SK-N-SH treated with all-trans-retinoic acid at 6 μM for 48 hours (cell line): Measurements from ENCODE around the gene PLAAT1.

Experiments used
- ARNTL ChIP-seq: fragments of 450-650 bp; formaldehyde crosslinking; IDR thresholded peaks from 2 replicates; pipeline ENCODE4 v1.5.0; 2020; ENCODE audit warnings: low read depth, mild to moderate bottlenecking, moderate library complexity, borderline replicate concordance
- CSDC2 ChIP-seq: fragments of 250-450 bp; sonication (Bioruptor Pico); IDR thresholded peaks from 2 replicates; pipeline ENCODE4 v1.5.0; 2020; ENCODE audit warnings: mild to moderate bottlenecking, moderate library complexity
- CSRNP3 ChIP-seq: fragments of 250-450 bp; sonication (Bioruptor Pico); IDR thresholded peaks from 2 replicates; pipeline ENCODE4 v1.5.1; 2021; ENCODE audit warnings: mild to moderate bottlenecking, moderate library complexity
- PATZ1 ChIP-seq: fragments of 250-450 bp; sonication (Bioruptor Pico); IDR thresholded peaks from 2 replicates; pipeline ENCODE4 v1.8.0; 2020; ENCODE audit warnings: mild to moderate bottlenecking, moderate library complexity, borderline replicate concordance
- POU6F1 ChIP-seq: fragments of 250-450 bp; sonication (Bioruptor Pico); IDR thresholded peaks from 2 replicates; pipeline ENCODE4 v1.8.0; 2021; ENCODE audit warnings: low read depth, mild to moderate bottlenecking, moderate library complexity, borderline replicate concordance
- PPARA ChIP-seq: fragments of 250-450 bp; sonication (Bioruptor Pico); IDR thresholded peaks from 2 replicates; pipeline ENCODE4 v1.5.0; 2020; ENCODE audit warnings: mild to moderate bottlenecking, borderline replicate concordance
- TOX ChIP-seq: fragments of 250-450 bp; sonication (Bioruptor Pico); IDR thresholded peaks from 2 replicates; pipeline ENCODE4 v1.8.0; 2021; ENCODE audit warnings: mild to moderate bottlenecking, moderate library complexity, borderline replicate concordance
- ZFP3 ChIP-seq: fragments of 250-450 bp; sonication (Bioruptor Pico); IDR thresholded peaks from 2 replicates; pipeline ENCODE4 v1.5.0; 2020; ENCODE audit warnings: mild to moderate bottlenecking, moderate library complexity
- ZFP30 ChIP-seq: fragments of 450-650 bp; formaldehyde crosslinking; IDR thresholded peaks from 2 replicates; pipeline ENCODE4 v1.5.0; 2022; ENCODE audit warnings: mild to moderate bottlenecking, moderate library complexity
- ZNF565 ChIP-seq: fragments of 450-650 bp; formaldehyde crosslinking; conservative IDR thresholded peaks from 2 replicates; pipeline ENCODE4 v1.5.0; 2020; ENCODE audit warnings: low read depth, mild to moderate bottlenecking, moderate library complexity

GRCh38 chr3:193236599-193236998 lies 4.4 kb upstream of the PLAAT1 start:
- TF ChIP-seq CSDC2 (CRISPR knock-in tag) (no peak), PATZ1 (CRISPR knock-in tag) (no peak), TOX (CRISPR knock-in tag) (no peak), ZFP30 (CRISPR knock-in tag) (no peak), ARNTL (CRISPR knock-in tag) (no peak), CSRNP3 (CRISPR knock-in tag) (no peak), ZNF565 (no peak), POU6F1 (CRISPR knock-in tag) (no peak), PPARA (no peak), ZFP3 (no peak)
